GM19397 (cell line): ENCODE measurements around the gene BMP7.
"Not testable (repeated sequence)": the region's sequence is repeated elsewhere in the genome, so short reads cannot be mapped to it uniquely, and the experiment has no call there.

Experiments
- ATAC-seq: cut with Tn5 transposase; IDR thresholded peaks from one replicate; pipeline ENCODE4 v1.9.1; 2021; ENCODE audit warnings: mild to moderate bottlenecking, moderate library complexity; ENCODE audit not compliant: unreplicated experiment

BMP7 gene

GRCh38 chr20:57288651-57289277, 22.3 kb upstream of the BMP7 start:
- ATAC-seq: no peak

- no peak for ATAC-seq
Observed at GRCh38 chr20:57287901-57288300, 21.5 kb upstream of the BMP7 start.

DNA sequence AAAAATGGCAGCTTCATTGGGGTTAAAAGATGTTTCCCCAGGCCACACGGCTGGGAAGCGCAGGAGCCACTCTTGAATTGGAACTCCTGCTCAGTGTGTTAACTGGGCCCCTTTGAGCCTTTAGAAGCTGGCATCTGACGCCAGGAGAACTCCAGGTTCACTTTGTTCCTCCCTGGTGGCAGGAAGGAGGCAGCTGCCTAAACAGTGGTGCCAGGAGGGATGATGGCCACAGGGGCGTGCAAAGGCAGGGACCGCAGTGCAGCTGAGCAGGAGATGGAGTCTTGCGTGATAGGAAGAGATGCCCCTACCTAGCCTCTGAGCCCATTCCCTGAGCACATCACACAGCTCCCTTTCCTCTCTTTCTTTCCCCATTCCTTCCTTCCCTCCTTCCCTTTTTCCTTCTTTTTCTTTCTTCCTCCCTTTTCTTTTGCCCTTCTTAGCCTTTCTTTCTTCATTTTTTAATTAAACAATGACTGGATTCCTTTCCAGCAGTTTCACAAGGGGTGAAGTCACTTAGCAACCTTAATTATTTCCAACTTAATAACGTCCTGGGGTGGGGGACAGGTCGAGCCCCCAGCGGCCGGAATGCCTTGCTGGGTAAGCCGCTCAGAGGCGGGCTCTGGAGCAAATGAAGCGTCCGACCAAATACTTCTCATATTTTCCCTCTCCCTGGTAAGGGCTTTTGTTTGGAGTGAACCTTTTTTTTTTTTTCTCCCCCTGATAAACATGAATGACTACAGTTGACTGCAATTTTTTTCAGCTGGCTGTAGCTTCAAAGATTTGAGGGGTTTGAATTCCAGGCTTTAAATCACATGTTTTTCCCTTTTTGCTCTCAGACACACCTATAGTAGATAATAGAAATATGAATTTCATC, 20.8 kb upstream of the BMP7 start:
- no peak for ATAC-seq

- ATAC-seq: no peak
Observed at GRCh38 chr20:57283860-57284259, 17.4 kb upstream of the BMP7 start.

DNA sequence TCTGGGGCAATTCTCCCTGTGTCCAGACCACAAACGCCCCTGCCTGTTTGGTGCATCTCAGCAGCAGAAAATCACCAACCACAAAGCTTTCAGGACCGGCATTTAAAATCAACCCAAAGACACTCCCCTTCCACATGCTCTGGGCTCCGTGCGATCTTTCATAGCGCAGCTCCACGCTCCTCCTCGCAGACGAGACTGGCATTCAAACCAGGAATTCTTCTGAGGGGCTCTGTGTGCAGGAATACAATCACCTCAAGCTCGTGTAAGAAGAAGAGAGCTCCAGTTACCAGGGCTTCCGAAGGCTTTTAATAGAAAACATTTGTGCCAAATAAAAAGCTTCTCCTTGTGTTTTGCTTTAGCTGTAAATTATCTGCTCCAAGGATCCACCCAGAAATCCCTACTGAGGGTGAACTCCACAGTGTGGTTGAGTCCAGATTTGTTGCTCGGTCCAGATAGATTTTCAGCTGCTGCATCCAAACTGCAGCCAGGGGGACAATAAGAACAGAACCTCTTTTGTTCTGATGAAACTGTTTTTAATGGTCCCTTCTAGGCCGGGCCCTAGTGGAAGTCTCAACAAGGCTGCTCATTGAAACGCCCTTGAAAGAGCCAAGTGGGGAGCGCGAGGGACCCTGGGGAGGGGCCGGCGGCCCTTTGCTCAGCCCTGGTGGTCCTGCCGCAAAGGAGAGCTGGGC, 16.4 kb upstream of the BMP7 start:
- ATAC-seq: no peak

- no peak for ATAC-seq
Observed at GRCh38 chr20:57281900-57282299, 15.5 kb upstream of the BMP7 start.

GRCh38 chr20:57280221-57280620, 13.8 kb upstream of the BMP7 start:
- no peak for ATAC-seq

DNA sequence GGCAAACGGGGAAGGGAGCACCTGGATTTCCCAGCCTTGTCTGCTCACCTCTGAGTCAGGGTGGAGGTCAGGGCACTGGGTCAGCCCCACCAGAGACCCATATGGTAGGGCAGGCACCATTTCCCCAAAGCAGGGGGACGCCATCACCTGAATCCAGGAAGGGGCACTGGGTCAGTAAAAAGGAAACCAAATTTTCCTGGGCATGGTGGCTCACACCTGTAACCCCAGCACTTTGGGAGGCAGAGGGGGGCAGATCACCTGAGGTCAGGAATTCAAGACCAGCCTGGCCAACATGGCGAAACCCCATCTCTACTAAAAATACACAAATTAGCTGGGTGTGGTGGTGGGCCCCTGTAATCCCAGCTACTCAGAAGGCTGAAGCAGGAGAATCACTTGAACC, 13.1 kb upstream of the BMP7 start:
- not testable (repeated sequence) for ATAC-seq

- no peak for ATAC-seq
Observed at GRCh38 chr20:57278457-57278856, 12.0 kb upstream of the BMP7 start.

- ATAC-seq: no peak
Observed at GRCh38 chr20:57277398-57278105, 11.1 kb upstream of the BMP7 start.

DNA sequence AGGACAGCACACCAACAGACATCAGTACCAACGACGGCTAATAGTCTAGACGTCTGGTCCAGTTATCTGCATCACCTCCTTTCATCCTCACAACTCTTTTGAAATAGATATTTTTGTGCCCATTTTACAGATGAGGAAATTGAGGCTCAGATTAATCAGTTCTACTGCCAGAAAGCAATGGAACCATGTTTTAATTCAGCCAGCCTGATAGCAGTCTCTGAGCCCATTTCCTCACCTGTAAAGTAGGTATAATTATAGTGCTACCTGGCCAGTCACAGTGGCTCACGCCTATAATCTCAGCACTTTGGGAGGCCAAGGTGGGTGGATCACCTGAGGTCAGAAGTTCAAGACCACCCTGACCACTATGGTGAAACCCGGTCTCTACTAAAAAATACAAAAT, 9.8 kb upstream of the BMP7 start:
- ATAC-seq: no peak

DNA sequence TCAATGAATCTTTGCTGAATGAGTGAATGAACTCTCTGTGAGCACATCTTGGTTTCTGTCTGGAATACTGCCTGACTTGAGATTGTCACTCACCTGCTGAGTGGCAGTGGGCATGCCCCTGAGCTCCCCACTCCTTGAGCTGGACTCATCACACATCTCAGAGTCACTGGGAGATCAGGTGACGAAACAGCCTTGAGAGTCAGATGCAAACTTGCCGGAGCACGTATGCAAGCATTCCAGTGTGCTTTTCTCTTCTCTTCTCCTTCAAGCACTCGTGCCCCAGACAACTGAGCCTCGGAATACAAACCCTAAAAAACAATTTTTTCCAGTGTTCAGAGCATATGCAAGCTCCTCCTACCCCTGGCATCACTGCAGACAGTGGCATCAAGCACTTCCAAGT, 9.4 kb upstream of the BMP7 start:
- ATAC-seq: no peak

DNA sequence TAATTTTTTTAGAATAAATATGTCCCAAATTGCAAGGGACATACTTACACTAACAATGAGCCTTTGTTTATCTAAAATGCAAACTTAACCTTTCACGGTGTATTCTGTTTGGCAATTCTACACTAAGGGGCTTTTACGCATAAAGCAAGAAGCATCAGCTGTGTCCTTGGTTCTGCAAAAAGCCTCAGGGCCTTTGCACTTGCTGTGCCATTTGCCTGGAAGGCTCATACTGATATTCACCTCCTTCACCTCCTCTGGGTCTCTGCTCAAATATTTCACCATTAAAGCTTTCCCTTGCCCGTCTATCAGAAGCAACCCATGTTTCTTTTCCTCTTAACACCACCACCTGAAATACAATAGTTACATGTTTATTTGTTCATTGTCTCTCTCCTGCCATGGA, 8.9 kb upstream of the BMP7 start:
- no peak for ATAC-seq

DNA sequence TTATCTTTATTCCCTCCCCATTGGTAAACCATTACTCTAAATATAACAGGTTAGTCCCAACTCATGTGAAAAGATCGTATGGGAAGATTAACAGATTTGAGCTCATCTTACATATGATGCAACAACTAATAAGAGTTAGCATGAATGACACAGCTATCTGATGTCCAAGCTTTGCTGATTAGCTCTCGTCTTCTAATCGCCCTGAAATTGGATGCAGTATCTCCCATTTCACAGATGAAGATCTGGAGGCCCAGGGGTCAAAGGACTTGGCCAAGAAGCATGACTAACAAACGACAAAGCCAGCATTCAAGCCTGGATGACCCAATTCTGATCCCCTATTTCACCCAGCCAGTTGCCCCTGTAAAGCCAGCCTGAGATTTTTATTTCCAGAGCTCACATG, 8.4 kb upstream of the BMP7 start:
- no peak for ATAC-seq

DNA sequence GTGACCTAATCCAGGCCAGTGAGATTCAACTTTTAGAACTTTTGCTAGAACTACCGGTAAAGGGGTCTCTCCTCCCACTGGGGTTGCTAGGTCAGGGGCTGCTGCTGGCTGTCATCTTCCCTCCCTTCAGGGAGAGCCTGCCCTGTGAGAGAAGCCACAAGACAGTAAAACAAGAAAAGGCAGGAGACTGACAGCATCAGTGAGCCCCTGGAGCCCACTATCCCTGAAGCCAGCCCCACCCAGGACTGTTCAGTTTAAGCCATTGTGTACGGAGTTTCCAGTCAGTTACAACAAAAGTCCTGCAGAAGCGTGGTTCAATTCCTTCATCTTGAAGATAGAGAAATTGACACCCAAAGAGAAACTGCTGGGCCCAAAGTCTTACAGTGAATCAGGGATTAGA, 7.9 kb upstream of the BMP7 start:
- no peak for ATAC-seq

DNA sequence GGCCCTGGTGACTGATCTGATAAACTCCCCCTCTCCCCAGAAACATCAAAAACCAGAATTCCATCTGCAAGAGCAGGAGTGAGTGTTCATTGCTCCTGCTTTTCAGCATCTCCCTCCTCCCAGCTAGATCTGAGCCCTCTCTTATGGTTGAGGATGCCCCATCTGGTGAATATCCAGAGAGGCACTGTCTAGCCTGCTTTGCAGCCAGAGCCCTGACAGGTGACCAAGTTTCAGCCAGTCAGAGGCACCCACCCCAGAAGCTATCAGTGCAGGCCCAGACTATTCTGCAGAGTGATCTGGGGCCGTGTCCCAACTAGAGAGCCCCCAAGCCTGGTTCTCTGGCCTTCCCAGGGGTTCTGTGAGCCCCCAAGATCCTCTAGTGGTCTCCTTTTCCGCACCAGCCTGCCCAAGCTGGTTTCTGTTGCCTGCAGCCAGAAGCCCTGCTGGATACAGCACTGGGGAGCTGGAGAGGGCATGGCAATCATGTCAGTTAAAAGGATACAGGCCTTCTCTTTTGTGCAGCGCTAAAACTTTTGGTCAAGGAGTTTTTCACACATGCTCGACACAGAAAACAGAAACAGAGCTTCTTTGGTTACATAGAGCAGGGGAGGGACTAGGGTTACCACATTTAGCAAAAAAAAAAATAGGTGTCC, 6.6 kb upstream of the BMP7 start:
- ATAC-seq: no peak

DNA sequence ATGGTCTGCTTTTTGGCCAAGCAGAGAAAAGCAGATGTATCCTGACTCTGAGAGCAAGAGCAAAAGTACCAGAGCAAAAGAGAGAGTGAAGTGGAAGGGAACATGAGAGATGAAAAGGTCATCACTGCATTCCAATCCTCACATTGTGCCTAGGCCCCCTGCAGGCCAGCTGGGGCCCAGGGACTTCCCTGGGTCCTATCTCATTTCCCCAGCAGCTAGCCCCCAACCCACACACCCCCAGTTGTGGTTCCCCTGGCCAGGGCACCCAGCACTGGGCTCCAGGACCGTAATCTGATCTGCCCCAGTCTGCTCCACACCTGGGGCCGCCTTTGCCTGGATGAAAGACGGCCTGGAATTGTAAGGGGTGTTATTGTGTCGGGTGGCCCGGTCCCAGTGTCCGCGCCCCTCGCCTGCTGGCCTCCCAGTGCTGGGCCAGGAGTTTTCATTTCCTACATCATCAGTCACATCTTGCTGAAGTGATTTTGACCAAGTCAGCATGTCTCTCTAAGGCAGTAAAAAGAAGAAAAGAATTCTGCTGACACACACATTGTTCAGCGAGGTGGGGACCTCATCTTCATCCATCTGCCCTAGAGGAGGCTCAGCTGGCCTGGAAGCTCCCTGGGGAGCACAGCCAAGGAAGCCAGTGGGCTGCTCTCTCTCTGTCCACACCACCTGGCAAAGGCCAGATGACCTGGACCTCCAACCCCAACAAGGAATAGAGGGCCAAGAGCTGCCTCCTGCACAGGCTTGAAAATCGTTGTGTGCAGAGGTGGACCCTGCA, 4.0 kb upstream of the BMP7 start:
- no peak for ATAC-seq

GRCh38 chr20:57269148-57269984, 2.9 kb upstream of the BMP7 start:
- no peak for ATAC-seq

GRCh38 chr20:57268399-57269076, 2.1 kb upstream of the BMP7 start:
- ATAC-seq: no peak
